K562 (cell line): ENCODE data around the gene HDAC1. TPM values are rescaled to one million over a fixed set of nuclear protein-coding genes. Genes with fewer than 3 reads are reported as not detected.

Experiments used
- ATF1 ChIP-seq, 2 experiments: fragments of 450-650 bp in 1 of 2; IDR thresholded peaks; 2 replicates each; pipeline ENCODE4 v1.6.1; 2016; ENCODE audit warnings: missing compliant biosample characterization in 1 of 2, missing genetic modification characterization in 1 of 2
- CBX3 ChIP-seq, 2 experiments: IDR thresholded peaks; 1 replicate in 1 of 2; 2 replicates in 1 of 2; pipeline ENCODE4 v1.6.1; 2012; ENCODE audit warnings: inconsistent platforms in 2 of 2, low read length in 2 of 2, borderline replicate concordance in 1 of 2, control low read depth in 1 of 2
- DPF2 ChIP-seq: fragments of 450-650 bp; IDR thresholded peaks from 2 replicates; pipeline ENCODE4 v1.6.1; 2016
- HCFC1 ChIP-seq: IDR thresholded peaks from 2 replicates; pipeline ENCODE4 v1.6.1; 2012; ENCODE audit warnings: low read depth, low read length, improper control_type of control experiment
- ILF3 ChIP-seq: fragments of 450-650 bp; IDR thresholded peaks from 2 replicates; pipeline ENCODE4 v1.6.1; 2018; ENCODE audit warnings: antibody characterized with exemption, mild to moderate bottlenecking, moderate library complexity, borderline replicate concordance
- MAFG ChIP-seq: fragments of 450-650 bp; conservative IDR thresholded peaks from 2 replicates; pipeline ENCODE4 v1.6.1; 2016; ENCODE audit warnings: missing genetic modification characterization, missing compliant biosample characterization
- MEF2A ChIP-seq: IDR thresholded peaks from 2 replicates; pipeline ENCODE4 v1.6.1; 2011; ENCODE audit warnings: low read depth, mild to moderate bottlenecking, low read length, moderate library complexity; ENCODE audit not compliant: control insufficient read depth
- POLR3A ChIP-seq: IDR thresholded peaks from 2 replicates; pipeline ENCODE4 v1.6.1; 2011; ENCODE audit warnings: borderline replicate concordance, mild to moderate bottlenecking, moderate library complexity; ENCODE audit not compliant: insufficient read length, insufficient read depth; ENCODE audit errors: extremely low read depth
- PYGO2 ChIP-seq: fragments of 450-650 bp; IDR thresholded peaks from 2 replicates; pipeline ENCODE4 v1.6.1; 2016; ENCODE audit warnings: mild to moderate bottlenecking, missing genetic modification characterization, moderate library complexity, missing compliant biosample characterization
- SMAD4 ChIP-seq: fragments of 250-450 bp; sonication (Bioruptor Pico); conservative IDR thresholded peaks from 2 replicates; pipeline ENCODE4 v1.8.0; 2021; ENCODE audit warnings: inconsistent platforms, mild to moderate bottlenecking, moderate library complexity
- SREBF1 ChIP-seq: fragments of 150-350 bp; IDR thresholded peaks from 2 replicates; pipeline ENCODE4 v1.6.1; 2014; ENCODE audit warnings: antibody characterized with exemption, low read depth, low read length, borderline replicate concordance
- TCF3 ChIP-seq: sonication (generic); formaldehyde crosslinking; IDR thresholded peaks from 2 replicates; pipeline ENCODE4 v1.4.0; 2020; ENCODE audit warnings: mild to moderate bottlenecking, missing genetic modification reagents
- TEAD2 ChIP-seq: fragments of 450-650 bp; IDR thresholded peaks from 2 replicates; pipeline ENCODE4 v1.6.1; 2016; ENCODE audit warnings: missing genetic modification characterization, control low read depth, missing compliant biosample characterization
- TFAM ChIP-seq: fragments of 250-450 bp; sonication (Bioruptor Pico); conservative IDR thresholded peaks from 2 replicates; pipeline ENCODE4 v1.5.0; 2021; ENCODE audit warnings: mild to moderate bottlenecking, moderate library complexity
- ZC3H11A ChIP-seq: IDR thresholded peaks from 2 replicates; pipeline ENCODE4 v1.6.1; 2012; ENCODE audit warnings: low read depth, low read length, improper control_type of control experiment
- ZFPM2 ChIP-seq: fragments of 250-450 bp; sonication (Bioruptor Pico); IDR thresholded peaks from 2 replicates; pipeline ENCODE4 v1.5.1; 2022; ENCODE audit warnings: mild to moderate bottlenecking
- ZNF551 ChIP-seq: fragments of 250-450 bp; sonication (Bioruptor Pico); IDR thresholded peaks from 2 replicates; pipeline ENCODE4 v1.5.0; 2021; ENCODE audit warnings: mild to moderate bottlenecking, moderate library complexity
- ZNF780A ChIP-seq: fragments of 250-450 bp; sonication (Bioruptor Pico); IDR thresholded peaks from 2 replicates; pipeline ENCODE4 v1.5.0; 2021; ENCODE audit warnings: mild to moderate bottlenecking
- ZSCAN29 ChIP-seq: fragments of 450-650 bp; IDR thresholded peaks from 2 replicates; pipeline ENCODE4 v1.6.1; 2017
- polyA plus RNA-seq, 8 experiments: library from polyadenylated mRNA; depleted of rRNA in 4 of 8; stranded (reverse) in 5 of 8; unstranded in 3 of 8; fragments of >200 nt; fragmentation: Nextera tagmentation in 2 of 8; fragmentation: Illumina TruSeq in 1 of 8; extraction: Ambion mirVana in 2 of 8; extraction: Trizol in 1 of 8; gene quantifications; 2 replicates each; pipeline versions ENCODE4 v1.2.1 to v1.2.3, GENCODE V29; 2011 to 2014; ENCODE audit warnings: inconsistent platforms in 1 of 8, missing spikeins in 1 of 8
- total RNA-seq, 7 experiments: library from RNA; depleted of rRNA in 6 of 7; stranded (reverse); fragments of >200 nt in 6 of 7; fragmentation: Illumina TruSeq in 2 of 7; extraction: Trizol in 2 of 7; gene quantifications; 2 replicates each; pipeline versions ENCODE4 v1.2.1 to v1.2.3, GENCODE V29; 2011 to 2021; ENCODE audit warnings: low replicate concordance in 1 of 7
- TF ChIP-seq, protein P1 (sequence below): fragments of 250-450 bp; sonication (Bioruptor Pico); IDR thresholded peaks from 2 replicates; pipeline ENCODE4 v1.8.0; 2021; ENCODE audit warnings: borderline replicate concordance, mild to moderate bottlenecking, moderate library complexity; ENCODE audit not compliant: poor library complexity, severe bottlenecking
- TF ChIP-seq, protein P2 (sequence below): fragments of 450-650 bp; IDR thresholded peaks from 2 replicates; pipeline ENCODE4 v1.6.1; 2016; ENCODE audit warnings: missing biosample characterization, missing genetic modification characterization
- TF ChIP-seq, protein P3 (sequence below): IDR thresholded peaks from 2 replicates; pipeline ENCODE4 v1.6.1; 2011; ENCODE audit warnings: borderline replicate concordance, low read depth, mild to moderate bottlenecking, moderate library complexity, low read length; ENCODE audit not compliant: insufficient read depth, poor library complexity, severe bottlenecking

Gene HDAC1
- total and polyA plus RNA-seq, 9 of the 15 experiments (the other 6 are each of a cell fraction or from before 2014, with no cell fraction given) = 169 to 384 (median 193) TPM

DNA sequence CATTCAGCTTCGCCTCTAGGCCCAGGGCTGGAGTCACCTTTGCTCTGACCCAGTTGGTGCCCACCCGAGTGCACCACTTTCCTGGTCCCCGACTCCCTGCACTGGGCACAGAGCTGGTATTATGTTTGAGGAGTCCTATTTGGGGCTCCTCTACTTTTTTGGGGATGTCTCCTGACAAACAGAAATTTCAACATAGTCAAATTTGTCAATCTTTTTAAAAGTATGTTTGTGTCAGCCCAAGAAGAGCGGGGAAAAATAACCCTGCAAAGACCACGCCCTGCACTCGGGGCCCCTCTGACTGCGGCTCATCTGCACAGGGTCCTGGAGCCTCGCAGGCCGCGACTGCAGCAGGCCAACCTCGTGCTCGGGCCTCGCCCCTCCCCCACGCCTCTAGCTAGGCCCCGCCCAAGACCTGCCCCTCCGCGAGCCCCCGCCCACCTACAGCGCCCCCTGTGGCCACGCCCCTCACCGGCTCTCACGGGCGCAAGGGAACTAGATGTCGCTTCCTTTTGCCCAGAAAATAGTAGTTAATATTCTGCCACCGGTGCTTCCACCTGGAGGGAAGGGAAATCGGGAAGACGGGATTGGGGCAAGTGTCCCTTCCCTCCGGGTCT, 59.0 kb downstream of the HDAC1 start (continued):
- TF ChIP-seq, protein P1, sequence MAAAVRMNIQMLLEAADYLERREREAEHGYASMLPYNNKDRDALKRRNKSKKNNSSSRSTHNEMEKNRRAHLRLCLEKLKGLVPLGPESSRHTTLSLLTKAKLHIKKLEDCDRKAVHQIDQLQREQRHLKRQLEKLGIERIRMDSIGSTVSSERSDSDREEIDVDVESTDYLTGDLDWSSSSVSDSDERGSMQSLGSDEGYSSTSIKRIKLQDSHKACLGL (CRISPR knock-in tag) = peak; percentile 24
- peak; percentile 75 for TF ChIP-seq TEAD2 (tag)
- no peak for TF ChIP-seq ZNF551 (CRISPR knock-in tag)
- peak; percentile 81 for TF ChIP-seq PYGO2 (tag)
- no peak for TF ChIP-seq ILF3
- TF ChIP-seq, protein P2, sequence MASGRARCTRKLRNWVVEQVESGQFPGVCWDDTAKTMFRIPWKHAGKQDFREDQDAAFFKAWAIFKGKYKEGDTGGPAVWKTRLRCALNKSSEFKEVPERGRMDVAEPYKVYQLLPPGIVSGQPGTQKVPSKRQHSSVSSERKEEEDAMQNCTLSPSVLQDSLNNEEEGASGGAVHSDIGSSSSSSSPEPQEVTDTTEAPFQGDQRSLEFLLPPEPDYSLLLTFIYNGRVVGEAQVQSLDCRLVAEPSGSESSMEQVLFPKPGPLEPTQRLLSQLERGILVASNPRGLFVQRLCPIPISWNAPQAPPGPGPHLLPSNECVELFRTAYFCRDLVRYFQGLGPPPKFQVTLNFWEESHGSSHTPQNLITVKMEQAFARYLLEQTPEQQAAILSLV (tag) = peak; percentile 68
- TF ChIP-seq MEF2A = no peak
- 0 out of 2 replicates have a peak, but pooled peaks have one; percentile 23 for TF ChIP-seq TCF3 (CRISPR knock-in tag)
- TF ChIP-seq TFAM (CRISPR knock-in tag) = no peak
- 0 out of 2 replicates have a peak, but pooled peaks have one; percentile 6 for TF ChIP-seq MAFG (tag)
- TF ChIP-seq ZFPM2 = no peak
- peak in 1 of 2 experiments; percentile 99; a peak in 2 of 3 replicates for TF ChIP-seq CBX3 (IDR thresholded peaks at IDR 0.05; ENCODE audit: borderline replicate concordance in 1 of 2, low read length in 2 of 2)
- TF ChIP-seq ZC3H11A = 0 out of 2 replicates have a peak, but pooled peaks have one; percentile 26
- no peak for TF ChIP-seq ZSCAN29
- TF ChIP-seq HCFC1 = peak; percentile 54; the same call in 1 of the 2 replicates
- peak; percentile 79 for TF ChIP-seq SMAD4 (CRISPR knock-in tag)
- no peak for TF ChIP-seq ATF1 (CRISPR knock-in tag; IDR thresholded peaks at IDR 0.05)
- no peak; the same call in 1 of the 2 replicates for TF ChIP-seq ATF1 (tag; IDR thresholded peaks at IDR 0.05)
- TF ChIP-seq, protein P3, sequence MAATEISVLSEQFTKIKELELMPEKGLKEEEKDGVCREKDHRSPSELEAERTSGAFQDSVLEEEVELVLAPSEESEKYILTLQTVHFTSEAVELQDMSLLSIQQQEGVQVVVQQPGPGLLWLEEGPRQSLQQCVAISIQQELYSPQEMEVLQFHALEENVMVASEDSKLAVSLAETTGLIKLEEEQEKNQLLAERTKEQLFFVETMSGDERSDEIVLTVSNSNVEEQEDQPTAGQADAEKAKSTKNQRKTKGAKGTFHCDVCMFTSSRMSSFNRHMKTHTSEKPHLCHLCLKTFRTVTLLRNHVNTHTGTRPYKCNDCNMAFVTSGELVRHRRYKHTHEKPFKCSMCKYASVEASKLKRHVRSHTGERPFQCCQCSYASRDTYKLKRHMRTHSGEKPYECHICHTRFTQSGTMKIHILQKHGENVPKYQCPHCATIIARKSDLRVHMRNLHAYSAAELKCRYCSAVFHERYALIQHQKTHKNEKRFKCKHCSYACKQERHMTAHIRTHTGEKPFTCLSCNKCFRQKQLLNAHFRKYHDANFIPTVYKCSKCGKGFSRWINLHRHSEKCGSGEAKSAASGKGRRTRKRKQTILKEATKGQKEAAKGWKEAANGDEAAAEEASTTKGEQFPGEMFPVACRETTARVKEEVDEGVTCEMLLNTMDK = peak; percentile 100
- TF ChIP-seq ZNF780A (CRISPR knock-in tag) = no peak
- no peak for TF ChIP-seq POLR3A
- TF ChIP-seq SREBF1 = no peak
- TF ChIP-seq DPF2 = 0 out of 2 replicates have a peak, but pooled peaks have one; percentile 39
